ENCODE data around the gene VRTN. TPM values are rescaled to one million over a fixed set of nuclear protein-coding genes. Genes with fewer than 3 reads are reported as not detected.

The VRTN gene, protein sequence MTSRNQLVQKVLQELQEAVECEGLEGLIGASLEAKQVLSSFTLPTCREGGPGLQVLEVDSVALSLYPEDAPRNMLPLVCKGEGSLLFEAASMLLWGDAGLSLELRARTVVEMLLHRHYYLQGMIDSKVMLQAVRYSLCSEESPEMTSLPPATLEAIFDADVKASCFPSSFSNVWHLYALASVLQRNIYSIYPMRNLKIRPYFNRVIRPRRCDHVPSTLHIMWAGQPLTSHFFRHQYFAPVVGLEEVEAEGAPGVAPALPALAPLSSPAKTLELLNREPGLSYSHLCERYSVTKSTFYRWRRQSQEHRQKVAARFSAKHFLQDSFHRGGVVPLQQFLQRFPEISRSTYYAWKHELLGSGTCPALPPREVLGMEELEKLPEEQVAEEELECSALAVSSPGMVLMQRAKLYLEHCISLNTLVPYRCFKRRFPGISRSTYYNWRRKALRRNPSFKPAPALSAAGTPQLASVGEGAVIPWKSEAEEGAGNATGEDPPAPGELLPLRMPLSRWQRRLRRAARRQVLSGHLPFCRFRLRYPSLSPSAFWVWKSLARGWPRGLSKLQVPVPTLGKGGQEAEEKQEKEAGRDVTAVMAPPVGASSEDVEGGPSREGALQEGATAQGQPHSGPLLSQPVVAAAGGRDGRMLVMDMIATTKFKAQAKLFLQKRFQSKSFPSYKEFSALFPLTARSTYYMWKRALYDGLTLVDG
- total RNA-seq (2012; rRNA removed): not detected in 2 replicates

DNA sequence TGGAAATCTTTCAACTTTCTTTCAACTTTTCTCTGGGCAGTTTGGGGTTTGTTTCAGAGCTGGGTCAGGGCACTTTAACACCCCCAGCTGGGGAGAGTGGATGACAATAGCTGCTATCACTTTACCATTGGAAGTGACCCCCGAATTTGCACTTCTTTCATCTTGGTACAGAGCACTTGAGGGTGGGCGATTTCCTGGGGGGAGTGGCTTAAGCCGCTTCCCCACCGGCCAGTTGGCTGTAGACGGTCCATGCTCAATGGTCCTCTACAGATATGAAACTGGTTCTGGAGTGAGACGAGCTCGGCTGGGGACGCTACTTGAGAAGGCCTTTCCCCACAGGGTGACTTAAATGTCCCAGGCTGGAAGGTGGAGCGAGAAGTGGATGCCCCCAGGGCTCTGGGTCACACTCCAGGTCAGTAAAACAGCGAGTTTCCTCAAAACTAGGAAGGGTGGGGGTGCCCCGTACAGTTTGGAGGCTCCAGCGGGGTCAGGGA, at the start of gene VRTN:
VRTN (plus strand) TSS at position 231 of the 494 bp plus-strand sequence. CDS start 8,313 bp downstream, outside the sequence.
- Histone ChIP-seq H3K9ac (ENCODE audit: low read depth, low read length) (no peak within 1 kb of the TSS), H3K4me2 (ENCODE audit: low read length) (no peak within 1 kb of the TSS), H3K4me3 (ENCODE audit: low read length) (no peak within 1 kb of the TSS), H3K27me3 (ENCODE audit: control insufficient read depth, insufficient read depth, low read length) (peaks cover 69% of the 10 kb centered on the region), H3K9me3 (replicated peaks; ENCODE audit: low read length) (no peaks in the 10 kb centered on the region), H3K36me3 (ENCODE audit: insufficient read depth, low read length) (no peaks in the 10 kb centered on the region), H3K4me1 (ENCODE audit: control insufficient read depth, insufficient read depth, low read length) (no peaks in the 10 kb centered on the region)

DNA sequence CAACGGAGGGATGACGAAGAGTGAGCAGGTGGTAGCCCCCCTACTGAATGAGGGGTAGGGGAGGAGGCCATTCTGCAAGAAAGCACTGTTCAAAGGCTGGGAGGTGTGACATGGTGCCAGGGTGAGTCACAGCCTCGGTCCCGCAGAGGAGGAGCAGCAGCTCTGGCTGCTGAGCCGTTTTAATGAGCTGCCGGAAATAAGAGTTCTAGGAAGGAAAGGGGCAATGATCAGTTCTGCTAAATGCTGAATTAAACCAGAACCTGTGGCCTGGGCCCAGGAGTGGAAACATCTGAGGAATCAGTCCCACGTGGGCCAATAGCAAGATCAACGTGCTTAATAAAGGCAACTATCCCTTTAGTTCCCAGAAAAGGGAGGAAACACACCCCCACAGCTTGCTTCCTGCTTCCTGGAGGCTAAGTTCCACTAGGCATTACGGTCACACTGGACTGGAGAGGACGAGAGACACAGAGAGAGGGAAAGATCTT, 49.2 kb upstream of the VRTN start:
- no peaks in the 10 kb centered on the region for H3K27me3 ChIP-seq (ENCODE audit: control insufficient read depth, insufficient read depth, low read length)
- peaks cover 26% of the 10 kb centered on the region for H3K36me3 ChIP-seq (ENCODE audit: insufficient read depth, low read length)
- H3K4me2 ChIP-seq (ENCODE audit: low read length): peak overlapping the region; percentile 69
- peak overlapping the region; percentile 12 for H3K9ac ChIP-seq (ENCODE audit: low read depth, low read length)
- H3K9me3 ChIP-seq (replicated peaks; ENCODE audit: low read length): no peaks in the 10 kb centered on the region
- peak overlapping the region; percentile 45 for H3K4me3 ChIP-seq (ENCODE audit: low read length)
- peaks cover 11% of the 10 kb centered on the region for H3K4me1 ChIP-seq (ENCODE audit: control insufficient read depth, insufficient read depth, low read length)

DNA sequence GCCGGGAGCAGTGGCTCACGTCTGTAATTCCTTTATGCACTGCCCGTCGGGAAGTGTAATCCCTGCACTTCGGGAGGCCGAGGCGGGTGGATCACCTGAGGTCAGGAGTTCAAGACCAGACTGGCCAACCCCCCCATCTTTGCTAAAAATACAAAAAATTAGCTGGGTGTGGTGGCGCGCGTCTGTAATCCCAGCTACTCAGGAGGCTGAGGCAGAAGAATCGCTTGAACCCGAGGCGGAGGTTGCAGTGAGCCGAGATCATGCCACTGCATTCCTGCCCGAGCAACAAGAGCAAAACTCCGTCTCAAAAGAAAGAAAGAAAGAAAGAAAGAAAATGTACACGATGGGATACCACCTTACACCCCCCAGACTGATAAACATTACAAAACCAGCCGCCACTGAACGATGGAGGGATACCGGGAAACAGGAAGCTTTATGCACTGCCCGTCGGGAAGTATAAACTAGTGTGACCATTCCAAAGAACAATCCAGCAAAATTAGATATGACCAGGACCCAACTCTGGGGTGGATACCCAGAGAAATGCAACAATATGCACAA, 46.6 kb upstream of the VRTN start:
- Histone ChIP-seq H3K4me3 (ENCODE audit: low read length) (peak overlapping the region; percentile 86), H3K4me1 (ENCODE audit: control insufficient read depth, insufficient read depth, low read length) (peaks cover 11% of the 10 kb centered on the region), H3K9me3 (replicated peaks; ENCODE audit: low read length) (no peaks in the 10 kb centered on the region), H3K27me3 (ENCODE audit: control insufficient read depth, insufficient read depth, low read length) (no peaks in the 10 kb centered on the region), H3K36me3 (ENCODE audit: insufficient read depth, low read length) (peaks cover 12% of the 10 kb centered on the region), H3K9ac (ENCODE audit: low read depth, low read length) (peak overlapping the region; percentile 86), H3K4me2 (ENCODE audit: low read length) (peak overlapping the region; percentile 86)

DNA sequence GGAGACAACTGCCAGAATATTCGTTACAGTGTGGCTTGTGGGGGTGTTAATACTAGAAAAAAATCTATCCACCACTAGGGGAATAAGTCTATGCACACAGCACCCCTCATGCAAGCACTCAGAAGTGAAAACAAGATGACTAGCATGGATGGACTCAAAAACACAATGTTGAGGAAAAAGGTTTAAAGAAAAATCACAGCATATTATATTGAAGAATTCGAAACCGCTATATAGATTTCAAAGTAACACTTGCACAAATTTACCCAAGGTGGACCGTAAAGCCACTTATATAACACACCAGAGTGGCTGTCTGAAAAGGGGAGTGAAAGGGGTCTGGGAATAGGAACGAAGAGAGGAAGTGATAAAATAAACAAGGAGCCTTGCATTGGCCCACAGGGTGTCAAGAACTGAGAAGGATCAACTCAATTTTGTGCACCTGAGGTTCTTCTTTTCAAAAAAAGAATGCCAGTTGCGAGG, 46.1 kb upstream of the VRTN start:
- no peaks in the 10 kb centered on the region for H3K27me3 ChIP-seq (ENCODE audit: control insufficient read depth, insufficient read depth, low read length)
- H3K4me1 ChIP-seq (ENCODE audit: control insufficient read depth, insufficient read depth, low read length): peaks cover 11% of the 10 kb centered on the region
- no peaks in the 10 kb centered on the region for H3K9me3 ChIP-seq (replicated peaks; ENCODE audit: low read length)
- peak overlapping the region; percentile 86 for H3K4me2 ChIP-seq (ENCODE audit: low read length)
- H3K9ac ChIP-seq (ENCODE audit: low read depth, low read length): peak overlapping the region; percentile 86
- H3K4me3 ChIP-seq (ENCODE audit: low read length): peak overlapping the region; percentile 86
- H3K36me3 ChIP-seq (ENCODE audit: insufficient read depth, low read length): peaks cover 12% of the 10 kb centered on the region

DNA sequence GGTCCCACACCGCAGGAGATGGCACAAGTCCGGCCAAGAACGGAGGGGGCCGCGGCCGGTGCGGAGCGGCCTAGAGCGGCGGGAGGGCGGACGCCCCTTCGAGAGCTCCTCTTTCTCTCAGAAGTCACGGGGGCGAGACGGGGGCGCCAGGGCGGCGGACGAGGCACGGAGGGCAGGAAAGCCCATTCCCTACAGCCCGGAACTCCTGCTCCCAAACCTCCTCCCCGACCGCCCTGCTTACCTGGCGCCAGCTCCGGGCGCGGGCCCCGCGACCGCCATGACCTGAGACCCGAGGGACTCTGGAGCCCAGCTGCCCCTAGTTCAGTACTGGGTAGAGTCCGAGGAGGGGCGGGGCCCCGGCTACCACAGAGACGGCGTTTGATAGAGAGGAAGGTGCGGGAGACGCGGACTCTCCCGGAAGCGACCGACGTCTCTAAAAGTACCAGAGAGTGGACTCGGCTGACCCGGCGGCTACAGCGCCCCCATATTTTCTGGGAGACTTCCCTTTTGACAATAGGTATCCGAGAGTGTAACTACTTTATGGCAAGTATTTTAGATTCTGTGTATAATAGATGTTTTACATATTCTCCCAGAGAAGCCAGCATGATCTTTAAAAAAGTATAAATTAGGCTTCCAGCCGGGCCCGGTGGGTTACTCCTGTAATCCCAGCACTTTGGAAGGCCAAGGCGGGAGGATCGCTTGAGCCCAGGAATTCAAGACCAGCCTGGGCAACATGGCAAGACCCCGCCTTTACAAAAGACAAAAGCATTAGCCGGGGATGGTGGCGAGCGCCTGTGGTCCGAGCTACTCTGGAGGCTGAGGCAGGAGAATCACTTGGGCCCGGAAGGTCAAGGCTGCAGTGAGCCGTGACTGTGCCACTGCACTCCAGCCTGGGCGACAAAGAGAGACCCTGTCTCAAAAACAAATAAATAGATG, 45.4 kb upstream of the VRTN start, which contains the start of gene ABCD4:
ABCD4 (minus strand) TSS at position 301 of the 936 bp plus-strand sequence; CDS start at position 279, 22 bp downstream.
- Histone ChIP-seq H3K9ac (ENCODE audit: low read depth, low read length) (peak within 1 kb of the TSS; percentile 86), H3K4me2 (ENCODE audit: low read length) (peak within 1 kb of the TSS; percentile 86), H3K4me3 (ENCODE audit: low read length) (peak within 1 kb of the TSS; percentile 86), H3K27me3 (ENCODE audit: control insufficient read depth, insufficient read depth, low read length) (no peaks in the 10 kb centered on the region), H3K36me3 (ENCODE audit: insufficient read depth, low read length) (peaks cover 6% of the 10 kb centered on the region), H3K4me1 (ENCODE audit: control insufficient read depth, insufficient read depth, low read length) (peaks cover 11% of the 10 kb centered on the region), H3K9me3 (replicated peaks; ENCODE audit: low read length) (no peaks in the 10 kb centered on the region)

DNA sequence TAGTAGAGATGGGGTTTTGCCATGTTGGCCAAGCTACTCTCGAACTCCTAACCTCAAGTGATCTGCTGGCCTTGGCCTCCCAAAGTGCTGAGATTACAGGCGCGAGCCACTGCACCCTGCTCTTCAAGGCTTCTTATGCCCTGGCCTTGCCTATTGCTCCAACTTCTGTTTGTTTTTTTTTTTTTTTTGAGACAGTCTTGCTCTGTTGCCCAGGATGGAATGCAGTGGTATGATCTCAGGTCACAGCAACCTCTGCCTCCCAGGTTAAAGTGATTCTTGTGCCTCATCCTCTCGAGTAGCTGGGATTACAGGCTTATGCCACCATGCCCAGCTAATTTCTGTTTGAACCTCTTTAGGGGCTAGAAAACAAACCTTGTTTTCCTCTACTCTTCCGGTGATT, 39.6 kb upstream of the VRTN start:
- Histone ChIP-seq H3K27me3 (ENCODE audit: control insufficient read depth, insufficient read depth, low read length) (peaks cover 21% of the 10 kb centered on the region), H3K4me3 (ENCODE audit: low read length) (no peak overlapping the region), H3K36me3 (ENCODE audit: insufficient read depth, low read length) (no peaks in the 10 kb centered on the region), H3K4me2 (ENCODE audit: low read length) (no peak overlapping the region), H3K9me3 (replicated peaks; ENCODE audit: low read length) (no peaks in the 10 kb centered on the region), H3K9ac (ENCODE audit: low read depth, low read length) (no peak overlapping the region), H3K4me1 (ENCODE audit: control insufficient read depth, insufficient read depth, low read length) (no peaks in the 10 kb centered on the region)

DNA sequence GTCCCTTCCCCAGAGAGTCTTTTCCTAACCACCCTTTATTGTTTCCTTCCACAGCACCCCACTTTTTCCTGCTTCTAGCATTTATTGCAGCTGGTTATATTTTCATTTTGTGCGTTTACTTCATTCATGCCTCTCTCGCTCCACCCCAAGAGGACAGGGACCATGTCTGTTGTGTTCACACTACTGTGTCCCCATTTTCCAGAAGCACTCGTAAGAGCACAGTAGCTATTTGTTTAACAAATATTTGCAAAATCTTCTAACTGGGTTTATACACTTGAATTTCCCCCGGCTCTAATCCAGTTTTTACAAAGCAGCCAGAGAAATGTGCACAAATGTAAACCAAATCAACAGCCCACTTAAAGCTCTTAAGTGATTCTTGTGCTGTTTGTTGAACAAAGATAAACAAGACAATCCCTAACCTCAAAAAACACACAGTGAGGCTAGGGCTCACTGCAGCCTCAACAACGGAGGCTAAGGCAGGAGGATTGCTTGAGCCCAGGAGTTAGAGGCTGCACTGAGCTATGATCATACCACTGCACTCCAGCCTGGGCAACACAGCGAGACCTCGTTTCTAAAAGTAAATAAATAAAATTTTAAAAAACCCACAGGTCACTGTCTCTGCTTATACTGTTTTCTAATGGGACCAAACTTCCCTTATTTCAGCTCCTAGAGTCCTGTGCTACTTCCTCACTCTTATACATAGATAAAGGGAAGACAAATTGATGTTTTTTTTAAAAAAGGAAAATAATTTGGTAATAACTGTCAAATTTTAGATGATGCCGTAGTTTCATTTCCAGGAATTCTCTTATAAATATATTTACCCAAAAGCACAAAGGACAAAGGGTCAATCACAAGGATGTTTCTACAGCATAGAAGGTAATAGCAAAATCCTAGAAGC, 38.9 kb upstream of the VRTN start:
- Histone ChIP-seq H3K36me3 (ENCODE audit: insufficient read depth, low read length) (no peaks in the 10 kb centered on the region), H3K9ac (ENCODE audit: low read depth, low read length) (no peak overlapping the region), H3K9me3 (replicated peaks; ENCODE audit: low read length) (no peaks in the 10 kb centered on the region), H3K4me3 (ENCODE audit: low read length) (no peak overlapping the region), H3K27me3 (ENCODE audit: control insufficient read depth, insufficient read depth, low read length) (peaks cover 25% of the 10 kb centered on the region), H3K4me2 (ENCODE audit: low read length) (no peak overlapping the region), H3K4me1 (ENCODE audit: control insufficient read depth, insufficient read depth, low read length) (no peaks in the 10 kb centered on the region)

DNA sequence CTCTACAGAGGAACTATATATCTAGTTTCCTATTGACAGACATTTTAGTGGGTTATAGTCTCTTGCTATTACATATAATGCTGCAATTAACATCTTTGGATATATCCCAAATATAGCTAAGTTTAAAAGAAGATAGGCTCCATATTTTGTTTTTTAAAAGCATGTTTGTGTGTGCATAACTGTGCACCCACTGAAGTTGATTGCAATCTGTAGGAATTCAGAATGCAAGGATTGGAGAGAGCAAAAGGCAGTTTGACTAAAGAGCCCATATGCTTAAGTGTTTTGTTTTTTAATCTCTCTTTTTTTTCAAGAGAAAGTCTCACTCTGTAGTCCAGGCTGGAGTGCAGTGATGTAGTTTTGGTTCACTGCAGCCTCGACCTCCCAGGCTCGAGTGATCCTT, 36.1 kb upstream of the VRTN start:
- H3K4me1 ChIP-seq (ENCODE audit: control insufficient read depth, insufficient read depth, low read length): no peaks in the 10 kb centered on the region
- H3K4me3 ChIP-seq (ENCODE audit: low read length): no peak overlapping the region
- no peaks in the 10 kb centered on the region for H3K9me3 ChIP-seq (replicated peaks; ENCODE audit: low read length)
- H3K9ac ChIP-seq (ENCODE audit: low read depth, low read length): no peak overlapping the region
- no peak overlapping the region for H3K4me2 ChIP-seq (ENCODE audit: low read length)
- H3K36me3 ChIP-seq (ENCODE audit: insufficient read depth, low read length): no peaks in the 10 kb centered on the region
- peaks cover 39% of the 10 kb centered on the region for H3K27me3 ChIP-seq (ENCODE audit: control insufficient read depth, insufficient read depth, low read length)

DNA sequence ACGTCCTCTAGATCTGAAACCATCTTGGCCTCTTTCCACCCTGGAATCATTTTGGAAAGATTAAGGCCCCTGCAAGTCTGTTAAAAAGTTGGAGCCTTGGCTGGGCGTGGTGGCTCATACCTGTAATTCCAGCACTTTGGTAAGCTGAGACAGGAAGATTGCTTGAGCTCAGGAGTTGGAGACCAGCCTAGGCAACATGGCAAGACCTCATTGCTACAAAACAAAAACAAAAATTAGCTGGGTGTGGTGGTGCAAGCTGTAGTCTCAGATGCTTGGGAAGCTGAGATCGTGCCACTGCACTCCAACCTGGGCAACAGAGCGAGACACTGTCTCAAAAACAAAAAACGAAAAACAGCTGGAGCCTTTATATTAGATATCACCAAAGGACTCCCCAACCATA, 34.7 kb upstream of the VRTN start:
- peaks cover 35% of the 10 kb centered on the region for H3K27me3 ChIP-seq (ENCODE audit: control insufficient read depth, insufficient read depth, low read length)
- no peak overlapping the region for H3K9ac ChIP-seq (ENCODE audit: low read depth, low read length)
- H3K9me3 ChIP-seq (replicated peaks; ENCODE audit: low read length): no peaks in the 10 kb centered on the region
- no peak overlapping the region for H3K4me3 ChIP-seq (ENCODE audit: low read length)
- no peaks in the 10 kb centered on the region for H3K4me1 ChIP-seq (ENCODE audit: control insufficient read depth, insufficient read depth, low read length)
- H3K4me2 ChIP-seq (ENCODE audit: low read length): no peak overlapping the region
- H3K36me3 ChIP-seq (ENCODE audit: insufficient read depth, low read length): no peaks in the 10 kb centered on the region

DNA sequence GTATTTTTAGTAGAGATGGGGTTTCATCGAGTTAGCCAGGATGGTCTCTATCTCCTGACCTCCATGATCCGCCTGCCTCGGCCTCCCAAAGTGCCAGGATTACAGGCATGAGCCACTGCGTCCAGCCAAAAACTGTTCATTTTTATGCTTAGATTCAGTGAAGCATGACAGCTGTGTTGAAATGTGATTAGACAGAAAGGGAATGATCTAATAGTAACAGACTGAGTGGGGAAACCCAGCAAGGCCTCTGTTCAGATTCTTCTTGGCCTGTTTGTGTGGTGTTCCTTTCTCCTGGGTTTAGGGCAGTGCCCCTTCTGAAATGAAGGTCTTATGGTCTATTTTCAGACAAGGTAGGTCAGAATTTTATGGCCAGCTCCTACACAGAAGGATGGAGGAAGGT, 33.7 kb upstream of the VRTN start:
- Histone ChIP-seq H3K4me2 (ENCODE audit: low read length) (no peak overlapping the region), H3K4me1 (ENCODE audit: control insufficient read depth, insufficient read depth, low read length) (no peaks in the 10 kb centered on the region), H3K4me3 (ENCODE audit: low read length) (no peak overlapping the region), H3K36me3 (ENCODE audit: insufficient read depth, low read length) (no peaks in the 10 kb centered on the region), H3K9me3 (replicated peaks; ENCODE audit: low read length) (no peaks in the 10 kb centered on the region), H3K9ac (ENCODE audit: low read depth, low read length) (no peak overlapping the region), H3K27me3 (ENCODE audit: control insufficient read depth, insufficient read depth, low read length) (peaks cover 33% of the 10 kb centered on the region)
